Ovary (tissue), 9 donors: Measurements from ENCODE around the gene MIA3. TPM values are rescaled to one million over a fixed set of nuclear protein-coding genes. Genes with fewer than 3 reads are reported as not detected.

Source experiments
- DNase-seq, 5 donors: peaks; one replicate each; pipeline ENCODE4 v3.0.0-alpha.2; 2019 to 2020
- H3K27ac ChIP-seq, 2 donors: fragments of 200-600 bp; one replicate each; pipeline versions ENCODE4 v1.5.1 to v1.8.0; 2019 to 2022
- H3K27me3 ChIP-seq: fragments of 200-600 bp; one replicate; pipeline ENCODE4 v1.8.0; 2022
- H3K36me3 ChIP-seq: fragments of 200-600 bp; sonication (generic); one replicate; pipeline ENCODE4 v1.5.1; 2019
- H3K4me1 ChIP-seq: one replicate; pipeline ENCODE4 v1.8.1; 2013; ENCODE audit warnings: mild to moderate bottlenecking, moderate library complexity; ENCODE audit not compliant: insufficient read depth
- H3K4me3 ChIP-seq: fragments of 200-600 bp; sonication (generic); one replicate; pipeline ENCODE4 v1.5.1; 2017
- H3K9me3 ChIP-seq, 2 donors: fragments of 200-600 bp in 1 of 2; sonication (generic) in 1 of 2; one replicate each; pipeline versions ENCODE4 v1.5.1 to v1.8.1; 2013 to 2019; ENCODE audit warnings: mild to moderate bottlenecking in 1 of 2, moderate library complexity in 1 of 2
- EP300 ChIP-seq: sonication (generic); formaldehyde crosslinking; IDR thresholded peaks from one replicate; pipeline ENCODE4 v1.6.1; 2017; ENCODE audit warnings: antibody characterized with exemption
- POLR2A ChIP-seq: fragments of 450-650 bp; IDR thresholded peaks from one replicate; pipeline ENCODE4 v1.6.1; 2017; ENCODE audit warnings: antibody characterized with exemption, mild to moderate bottlenecking, moderate library complexity
- WGBS, 3 donors: extraction: QIAGEN DNeasy Blood & Tissue Kit in 1 of 3; methylation state at CpG; one replicate each; pipeline versions ENCODE4 v1.1.5 to v1.1.7; 2013 to 2017; 5-methylcytosine and 5-hydroxymethylcytosine counted together
- intact Hi-C, 4 donors: fragments of 100-400 bp; cut with DNase I; formaldehyde crosslinking; loops; one replicate each; pipeline versions ENCODE4 v1.11.0 to v1.15.1; 2022 to 2023
- polyA plus RNA-seq, 2 donors: library from polyadenylated mRNA; stranded (reverse); fragments of 200-250 nt in 1 of 2; fragments of 350-450 nt in 1 of 2; fragmentation: Illumina TruSeq in 1 of 2; extraction: RNeasy Lipid Tissue Mini Kit (QIAGEN cat#74804) in 1 of 2; gene quantifications; one replicate each; pipeline ENCODE4 v1.2.3, GENCODE V29; 2013 to 2014
- total RNA-seq, 7 donors: library from RNA; depleted of rRNA in 2 of 7; stranded (reverse); fragments of >200 nt in 2 of 7; fragmentation: NEBNext Ultra II Directional in 3 of 7; extraction: Animal tissue kit (Norgen Biotek cat#: 25700) in 3 of 7; gene quantifications; one replicate each; pipeline versions ENCODE4 v1.1.0 to v1.2.4, GENCODE V29; 2016 to 2023
- TF ChIP-seq, protein P1 (sequence below), 3 donors: fragments of 450-650 bp in 2 of 3; fragments of 200-600 bp in 1 of 3; IDR thresholded peaks; one replicate each; pipeline versions ENCODE4 v1.5.1 to v1.8.0; 2016 to 2022; ENCODE audit warnings: antibody characterized with exemption in 3 of 3, mild to moderate bottlenecking in 1 of 3
- donor health status: DM: no; HTN: no; CAD: no; lungs with moderate emphysema.
- donor health status: DM: no; HTN: no; CAD: no.
- donor health status: Bipolar disorder and iron deficiency.
- donor health status: DM: yes; HTN: yes; CAD: no.
- donor health status: DM: no; HTN: no; CAD: no.
- donor health status: DM: yes; HTN: yes; CAD: no.

The MIA3 gene
- total and polyA plus RNA-seq, 9 donors = 31.9 to 64.0 (median 56.8) TPM

GRCh38 chr1:222642468-222642867 is 24.6 kb downstream of the MIA3 start:
- Histone ChIP-seq H3K4me1 (peaks cover 6% of the 10 kb centered on the region), H3K27me3 (no peaks in the 10 kb centered on the region), H3K9me3 (no peaks in the 10 kb centered on the region), H3K4me3 (no peak overlapping the region), H3K27ac (no peak overlapping the region), H3K36me3 (no peaks in the 10 kb centered on the region)
- WGBS, 3 donors = 73 to 80% (median 73%) methylated on average over 1 of the region's 1 CpG
- no peak for TF ChIP-seq POLR2A
- no peak for TF ChIP-seq EP300
- TF ChIP-seq, protein P1, sequence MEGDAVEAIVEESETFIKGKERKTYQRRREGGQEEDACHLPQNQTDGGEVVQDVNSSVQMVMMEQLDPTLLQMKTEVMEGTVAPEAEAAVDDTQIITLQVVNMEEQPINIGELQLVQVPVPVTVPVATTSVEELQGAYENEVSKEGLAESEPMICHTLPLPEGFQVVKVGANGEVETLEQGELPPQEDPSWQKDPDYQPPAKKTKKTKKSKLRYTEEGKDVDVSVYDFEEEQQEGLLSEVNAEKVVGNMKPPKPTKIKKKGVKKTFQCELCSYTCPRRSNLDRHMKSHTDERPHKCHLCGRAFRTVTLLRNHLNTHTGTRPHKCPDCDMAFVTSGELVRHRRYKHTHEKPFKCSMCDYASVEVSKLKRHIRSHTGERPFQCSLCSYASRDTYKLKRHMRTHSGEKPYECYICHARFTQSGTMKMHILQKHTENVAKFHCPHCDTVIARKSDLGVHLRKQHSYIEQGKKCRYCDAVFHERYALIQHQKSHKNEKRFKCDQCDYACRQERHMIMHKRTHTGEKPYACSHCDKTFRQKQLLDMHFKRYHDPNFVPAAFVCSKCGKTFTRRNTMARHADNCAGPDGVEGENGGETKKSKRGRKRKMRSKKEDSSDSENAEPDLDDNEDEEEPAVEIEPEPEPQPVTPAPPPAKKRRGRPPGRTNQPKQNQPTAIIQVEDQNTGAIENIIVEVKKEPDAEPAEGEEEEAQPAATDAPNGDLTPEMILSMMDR (IDR thresholded peaks at IDR 0.05) = no peak
- intact Hi-C loops = no loop called here
- no peak for DNase-seq

DNA sequence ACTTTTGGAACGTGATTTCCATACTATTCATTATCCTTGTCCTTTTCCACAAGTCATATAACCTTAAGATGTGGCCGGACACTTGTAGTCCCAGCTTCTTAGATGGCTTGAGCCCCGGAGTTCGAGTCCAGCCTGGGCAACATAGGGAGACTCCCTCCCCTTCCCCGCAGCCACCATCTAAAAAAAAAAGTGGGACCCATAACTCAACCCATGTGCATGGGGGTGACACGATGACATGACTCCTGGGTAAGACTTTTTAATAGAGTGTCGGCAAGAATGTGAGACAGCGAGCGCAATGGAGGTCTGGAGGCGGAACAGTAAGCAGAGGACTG is 25.7 kb downstream of the MIA3 start:
- Histone ChIP-seq H3K4me3 (peak overlapping the region; percentile 87), H3K27me3 (no peaks in the 10 kb centered on the region), H3K36me3 (no peaks in the 10 kb centered on the region), H3K9me3 (no peaks in the 10 kb centered on the region), H3K27ac (peak overlapping the region; percentile 58 to 64), H3K4me1 (peaks cover 6% of the 10 kb centered on the region)
- TF ChIP-seq, protein P1 (IDR thresholded peaks at IDR 0.05) = no peak
- TF ChIP-seq POLR2A (no peak), EP300 (no peak)
- no peak for DNase-seq
- 3 to 6% (median 4%) methylated on average over 10 of the region's 10 CpGs for WGBS, 3 donors
- intact Hi-C loops = no loop called here

DNA sequence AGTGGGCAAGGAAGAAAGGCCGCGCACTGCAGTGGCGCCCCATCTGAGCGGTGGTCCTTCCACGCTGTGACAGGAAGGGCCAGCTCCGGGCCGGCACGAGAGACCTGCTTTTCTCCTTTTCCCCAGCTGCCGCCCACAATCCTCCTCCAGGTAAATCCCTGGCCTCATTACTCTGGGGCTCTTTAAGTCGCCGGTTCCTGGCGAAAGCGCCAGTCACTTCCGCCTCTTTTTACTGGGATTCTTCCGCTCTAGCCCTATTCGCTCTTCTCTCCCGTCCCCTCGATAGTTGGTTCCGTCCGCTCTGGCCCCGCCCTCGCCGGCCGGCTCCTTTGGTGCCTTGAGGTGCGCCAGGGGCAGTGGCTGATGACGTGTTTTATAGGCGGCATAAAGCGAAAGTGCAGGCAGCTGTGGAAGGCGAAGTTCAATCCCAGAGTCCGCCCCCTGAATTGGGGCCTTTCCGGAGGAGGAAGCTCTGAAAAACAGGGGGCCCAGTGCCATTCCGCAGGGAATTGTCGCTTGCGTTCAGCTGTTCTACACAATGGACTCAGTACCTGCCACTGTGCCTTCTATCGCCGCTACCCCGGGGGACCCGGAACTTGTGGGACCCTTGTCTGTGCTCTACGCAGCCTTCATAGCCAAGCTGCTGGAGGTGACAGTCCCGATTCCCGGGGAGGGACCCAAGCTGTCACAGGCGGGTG is 26.2 kb downstream of the MIA3 start:
- TF ChIP-seq, protein P1 (IDR thresholded peaks at IDR 0.05) = no peak
- peak; percentile 34 for TF ChIP-seq POLR2A
- intact Hi-C loops = no loop called here
- 0% methylated on average over 42 of the region's 42 CpGs for WGBS, 3 donors
- H3K27me3 ChIP-seq = no peaks in the 10 kb centered on the region
- no peaks in the 10 kb centered on the region for H3K36me3 ChIP-seq
- H3K4me3 ChIP-seq = peak overlapping the region; percentile 87
- peak overlapping the region; percentile 58 to 64 for H3K27ac ChIP-seq
- peak; percentile 94 to 97 (median 95) for DNase-seq
- H3K4me1 ChIP-seq = peaks cover 6% of the 10 kb centered on the region
- no peaks in the 10 kb centered on the region for H3K9me3 ChIP-seq

- H3K36me3 ChIP-seq = no peaks in the 10 kb centered on the region
- H3K4me1 ChIP-seq = peaks cover 6% of the 10 kb centered on the region
- DNase-seq = no peak
- TF ChIP-seq POLR2A = no peak
- TF ChIP-seq, protein P1 (IDR thresholded peaks at IDR 0.05) = no peak
- no peak for TF ChIP-seq EP300
- peak overlapping the region; percentile 58 to 64 for H3K27ac ChIP-seq
- WGBS, 3 donors = 0 to 1% (median 1%) methylated on average over 5 of the region's 5 CpGs
- peak overlapping the region; percentile 87 for H3K4me3 ChIP-seq
- H3K27me3 ChIP-seq = no peaks in the 10 kb centered on the region
- no peaks in the 10 kb centered on the region for H3K9me3 ChIP-seq
- intact Hi-C loops = no loop called here
These were observed 26.7 kb downstream of the MIA3 start for GRCh38 chr1:222644636-222644980.
